Measurements from ENCODE around the gene TMED10. TPM values are rescaled to one million over a fixed set of nuclear protein-coding genes. Genes with fewer than 3 reads are reported as not detected.

The TMED10 gene
- total and polyA plus RNA-seq, 2 of the 13 experiments (the other 11 are each of a cell fraction or from before 2014, with no cell fraction given), result 311 to 377 TPM

DNA sequence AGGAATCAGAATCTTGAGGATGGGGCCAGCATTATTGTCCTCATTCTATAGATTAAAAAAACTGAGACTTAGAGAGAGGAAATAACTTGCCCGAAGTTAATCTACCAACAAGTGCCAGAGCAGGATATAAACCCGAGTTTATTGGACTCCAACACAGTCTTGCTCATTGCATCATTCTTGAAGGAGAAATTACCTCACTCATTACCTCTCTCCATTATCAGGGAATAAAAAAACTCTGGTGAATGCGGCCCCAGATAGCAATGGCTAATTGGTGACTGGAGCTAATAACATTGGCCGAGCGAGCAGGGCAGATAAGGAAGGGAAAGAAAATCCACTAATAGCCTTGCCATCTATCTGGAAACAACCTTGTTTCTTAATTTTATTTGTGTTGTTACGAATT, 24.7 kb upstream of the TMED10 start (continued):
- TF ChIP-seq, protein P1, sequence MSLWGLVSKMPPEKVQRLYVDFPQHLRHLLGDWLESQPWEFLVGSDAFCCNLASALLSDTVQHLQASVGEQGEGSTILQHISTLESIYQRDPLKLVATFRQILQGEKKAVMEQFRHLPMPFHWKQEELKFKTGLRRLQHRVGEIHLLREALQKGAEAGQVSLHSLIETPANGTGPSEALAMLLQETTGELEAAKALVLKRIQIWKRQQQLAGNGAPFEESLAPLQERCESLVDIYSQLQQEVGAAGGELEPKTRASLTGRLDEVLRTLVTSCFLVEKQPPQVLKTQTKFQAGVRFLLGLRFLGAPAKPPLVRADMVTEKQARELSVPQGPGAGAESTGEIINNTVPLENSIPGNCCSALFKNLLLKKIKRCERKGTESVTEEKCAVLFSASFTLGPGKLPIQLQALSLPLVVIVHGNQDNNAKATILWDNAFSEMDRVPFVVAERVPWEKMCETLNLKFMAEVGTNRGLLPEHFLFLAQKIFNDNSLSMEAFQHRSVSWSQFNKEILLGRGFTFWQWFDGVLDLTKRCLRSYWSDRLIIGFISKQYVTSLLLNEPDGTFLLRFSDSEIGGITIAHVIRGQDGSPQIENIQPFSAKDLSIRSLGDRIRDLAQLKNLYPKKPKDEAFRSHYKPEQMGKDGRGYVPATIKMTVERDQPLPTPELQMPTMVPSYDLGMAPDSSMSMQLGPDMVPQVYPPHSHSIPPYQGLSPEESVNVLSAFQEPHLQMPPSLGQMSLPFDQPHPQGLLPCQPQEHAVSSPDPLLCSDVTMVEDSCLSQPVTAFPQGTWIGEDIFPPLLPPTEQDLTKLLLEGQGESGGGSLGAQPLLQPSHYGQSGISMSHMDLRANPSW (CRISPR knock-in tag; IDR thresholded peaks at IDR 0.05; ENCODE audit: borderline replicate concordance), result no peak
- TF ChIP-seq NFYB (CRISPR knock-in tag; IDR thresholded peaks at IDR 0.05) (no peak), RNF2 (conservative IDR thresholded peaks at IDR 0.05; ENCODE audit: low read depth) (no peak), ZSCAN25 (CRISPR knock-in tag; IDR thresholded peaks at IDR 0.05) (no peak), ZNF737 (CRISPR knock-in tag; IDR thresholded peaks at IDR 0.05; ENCODE audit: borderline replicate concordance) (no peak), ZNF556 (CRISPR knock-in tag; IDR thresholded peaks at IDR 0.05; ENCODE audit: borderline replicate concordance) (no peak), BCL6 (CRISPR knock-in tag; IDR thresholded peaks at IDR 0.05) (no peak), FOXJ3 (CRISPR knock-in tag; IDR thresholded peaks at IDR 0.05; ENCODE audit: borderline replicate concordance) (no peak)
- TF ChIP-seq, protein P2, sequence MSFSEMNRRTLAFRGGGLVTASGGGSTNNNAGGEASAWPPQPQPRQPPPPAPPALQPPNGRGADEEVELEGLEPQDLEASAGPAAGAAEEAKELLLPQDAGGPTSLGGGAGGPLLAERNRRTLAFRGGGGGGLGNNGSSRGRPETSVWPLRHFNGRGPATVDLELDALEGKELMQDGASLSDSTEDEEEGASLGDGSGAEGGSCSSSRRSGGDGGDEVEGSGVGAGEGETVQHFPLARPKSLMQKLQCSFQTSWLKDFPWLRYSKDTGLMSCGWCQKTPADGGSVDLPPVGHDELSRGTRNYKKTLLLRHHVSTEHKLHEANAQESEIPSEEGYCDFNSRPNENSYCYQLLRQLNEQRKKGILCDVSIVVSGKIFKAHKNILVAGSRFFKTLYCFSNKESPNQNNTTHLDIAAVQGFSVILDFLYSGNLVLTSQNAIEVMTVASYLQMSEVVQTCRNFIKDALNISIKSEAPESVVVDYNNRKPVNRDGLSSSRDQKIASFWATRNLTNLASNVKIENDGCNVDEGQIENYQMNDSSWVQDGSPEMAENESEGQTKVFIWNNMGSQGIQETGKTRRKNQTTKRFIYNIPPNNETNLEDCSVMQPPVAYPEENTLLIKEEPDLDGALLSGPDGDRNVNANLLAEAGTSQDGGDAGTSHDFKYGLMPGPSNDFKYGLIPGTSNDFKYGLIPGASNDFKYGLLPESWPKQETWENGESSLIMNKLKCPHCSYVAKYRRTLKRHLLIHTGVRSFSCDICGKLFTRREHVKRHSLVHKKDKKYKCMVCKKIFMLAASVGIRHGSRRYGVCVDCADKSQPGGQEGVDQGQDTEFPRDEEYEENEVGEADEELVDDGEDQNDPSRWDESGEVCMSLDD (CRISPR knock-in tag; IDR thresholded peaks at IDR 0.05; ENCODE audit: borderline replicate concordance), result no peak
